ENCODE results near the gene ZNF2.

The ZNF2 gene

DNA sequence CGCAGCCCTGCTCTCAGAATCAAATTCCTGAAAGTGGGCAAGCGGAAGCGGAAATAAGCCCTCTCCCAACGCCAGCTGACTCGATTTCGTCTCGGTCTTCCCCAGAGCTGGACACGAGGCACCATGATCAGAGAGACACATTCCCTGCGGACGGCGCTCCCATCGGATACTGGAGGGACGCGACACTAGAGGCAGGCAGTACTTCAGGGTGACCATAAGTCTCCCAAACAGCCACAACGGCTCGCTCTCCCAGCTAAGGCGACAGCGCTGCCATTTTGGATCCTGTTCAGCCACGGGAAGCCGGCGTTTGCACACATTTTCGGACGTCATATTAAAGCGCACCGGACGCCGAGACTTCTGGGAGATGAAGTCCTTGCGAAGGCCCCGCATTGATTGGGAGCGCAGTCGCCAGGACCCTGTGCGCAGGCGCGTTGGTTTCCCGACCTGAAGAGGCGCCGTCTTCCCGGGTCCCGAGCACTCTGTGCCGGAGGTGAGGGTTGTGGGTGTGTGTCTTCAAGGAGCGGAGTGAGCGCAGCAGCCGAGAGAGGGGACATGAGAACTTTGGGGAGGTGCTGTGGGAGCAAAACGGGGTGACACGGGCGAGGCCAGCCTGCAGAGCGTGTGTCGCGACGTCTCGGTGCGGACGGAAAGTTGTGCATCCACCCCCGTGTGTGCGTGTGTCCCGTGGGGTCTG is at the start of gene ZNF2:
Gene ZNF2, plus strand, starts transcription at position 439 of the 694 bp plus-strand sequence. CDS start 10,418 bp downstream, outside the sequence.
- peaks cover 19% of the 10 kb centered on the region for H3K79me2 ChIP-seq (ENCODE audit: insufficient read depth, low read length)

DNA sequence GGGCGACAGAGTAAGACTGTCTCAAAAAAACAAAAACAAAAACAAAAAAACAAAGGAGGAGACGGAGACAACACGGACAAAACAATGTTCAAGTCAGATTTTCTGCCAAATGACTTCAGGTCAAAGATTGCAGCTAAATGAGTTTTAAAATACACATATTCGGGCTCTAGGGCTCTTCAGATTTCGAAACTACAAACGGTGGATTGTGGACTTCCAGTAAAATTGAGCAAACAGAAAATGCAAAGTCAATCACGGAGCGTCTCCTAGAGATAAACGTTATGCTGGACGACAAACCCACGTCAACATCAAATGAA is 44.6 kb upstream of the ZNF2 start:
- H3K4me2 ChIP-seq (ENCODE audit: low read depth, low read length, poor library complexity, severe bottlenecking) = peak overlapping the region; percentile 64
- peaks cover 4% of the 10 kb centered on the region; the same call in 1 of the 2 replicates for H3K36me3 ChIP-seq (ENCODE audit: low read length)
- no peaks in the 10 kb centered on the region for H3K9me3 ChIP-seq (ENCODE audit: insufficient read depth, low read length)
- H2AFZ ChIP-seq (ENCODE audit: low read depth, low read length, severe bottlenecking) = peak overlapping the region; percentile 76
- TF ChIP-seq, protein P1, sequence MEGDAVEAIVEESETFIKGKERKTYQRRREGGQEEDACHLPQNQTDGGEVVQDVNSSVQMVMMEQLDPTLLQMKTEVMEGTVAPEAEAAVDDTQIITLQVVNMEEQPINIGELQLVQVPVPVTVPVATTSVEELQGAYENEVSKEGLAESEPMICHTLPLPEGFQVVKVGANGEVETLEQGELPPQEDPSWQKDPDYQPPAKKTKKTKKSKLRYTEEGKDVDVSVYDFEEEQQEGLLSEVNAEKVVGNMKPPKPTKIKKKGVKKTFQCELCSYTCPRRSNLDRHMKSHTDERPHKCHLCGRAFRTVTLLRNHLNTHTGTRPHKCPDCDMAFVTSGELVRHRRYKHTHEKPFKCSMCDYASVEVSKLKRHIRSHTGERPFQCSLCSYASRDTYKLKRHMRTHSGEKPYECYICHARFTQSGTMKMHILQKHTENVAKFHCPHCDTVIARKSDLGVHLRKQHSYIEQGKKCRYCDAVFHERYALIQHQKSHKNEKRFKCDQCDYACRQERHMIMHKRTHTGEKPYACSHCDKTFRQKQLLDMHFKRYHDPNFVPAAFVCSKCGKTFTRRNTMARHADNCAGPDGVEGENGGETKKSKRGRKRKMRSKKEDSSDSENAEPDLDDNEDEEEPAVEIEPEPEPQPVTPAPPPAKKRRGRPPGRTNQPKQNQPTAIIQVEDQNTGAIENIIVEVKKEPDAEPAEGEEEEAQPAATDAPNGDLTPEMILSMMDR (IDR thresholded peaks at IDR 0.05; ENCODE audit: insufficient read depth, low read length, poor library complexity, severe bottlenecking) = no peak
- TF ChIP-seq EZH2phosphoT487 (conservative IDR thresholded peaks at IDR 0.05; ENCODE audit: low read length) = no peak
- H3K9ac ChIP-seq (ENCODE audit: low read length) = peak overlapping the region; percentile 86
- H3K4me3 ChIP-seq (ENCODE audit: insufficient read depth, low read length, poor library complexity, severe bottlenecking) = peak overlapping the region; percentile 70
- no peaks in the 10 kb centered on the region for H3F3A ChIP-seq (ENCODE audit: insufficient read depth)
- no peaks in the 10 kb centered on the region for H3K27me3 ChIP-seq (ENCODE audit: low read length)
- H3K79me2 ChIP-seq (ENCODE audit: insufficient read depth, low read length) = peaks cover 42% of the 10 kb centered on the region
- H3K27ac ChIP-seq (ENCODE audit: low read depth, low read length) = peak overlapping the region; percentile 65
- no peaks in the 10 kb centered on the region for H4K20me1 ChIP-seq (ENCODE audit: low read depth, low read length)
- H3K9me2 ChIP-seq (replicated peaks; ENCODE audit: insufficient read depth, low read length) = no peaks in the 10 kb centered on the region

More for the DNA sequence above, at the start of gene ZNF2:
- Histone ChIP-seq H3K9me2 (replicated peaks; ENCODE audit: insufficient read depth, low read length) (no peaks in the 10 kb centered on the region), H3K36me3 (ENCODE audit: low read length) (no peaks in the 10 kb centered on the region), H3K4me3 (ENCODE audit: insufficient read depth, low read length, poor library complexity, severe bottlenecking) (peak within 1 kb of the TSS; percentile 69), H3K27me3 (ENCODE audit: low read length) (no peaks in the 10 kb centered on the region), H3K4me2 (ENCODE audit: low read depth, low read length, poor library complexity, severe bottlenecking) (peak within 1 kb of the TSS; percentile 92), H3F3A (ENCODE audit: insufficient read depth) (peaks cover 4% of the 10 kb centered on the region; the same call in 1 of the 2 replicates), H3K9me3 (ENCODE audit: insufficient read depth, low read length) (no peaks in the 10 kb centered on the region), H3K27ac (ENCODE audit: low read depth, low read length) (peak within 1 kb of the TSS; percentile 8; the same call in 1 of the 2 replicates), H2AFZ (ENCODE audit: low read depth, low read length, severe bottlenecking) (peak within 1 kb of the TSS; percentile 79), H4K20me1 (ENCODE audit: low read depth, low read length) (no peaks in the 10 kb centered on the region; the same call in 1 of the 2 replicates), H3K9ac (ENCODE audit: low read length) (peak within 1 kb of the TSS; percentile 72)
- TF ChIP-seq, protein P1 (IDR thresholded peaks at IDR 0.05; ENCODE audit: insufficient read depth, low read length, poor library complexity, severe bottlenecking) = no peak
- no peak for TF ChIP-seq EZH2phosphoT487 (conservative IDR thresholded peaks at IDR 0.05; ENCODE audit: low read length)

DNA sequence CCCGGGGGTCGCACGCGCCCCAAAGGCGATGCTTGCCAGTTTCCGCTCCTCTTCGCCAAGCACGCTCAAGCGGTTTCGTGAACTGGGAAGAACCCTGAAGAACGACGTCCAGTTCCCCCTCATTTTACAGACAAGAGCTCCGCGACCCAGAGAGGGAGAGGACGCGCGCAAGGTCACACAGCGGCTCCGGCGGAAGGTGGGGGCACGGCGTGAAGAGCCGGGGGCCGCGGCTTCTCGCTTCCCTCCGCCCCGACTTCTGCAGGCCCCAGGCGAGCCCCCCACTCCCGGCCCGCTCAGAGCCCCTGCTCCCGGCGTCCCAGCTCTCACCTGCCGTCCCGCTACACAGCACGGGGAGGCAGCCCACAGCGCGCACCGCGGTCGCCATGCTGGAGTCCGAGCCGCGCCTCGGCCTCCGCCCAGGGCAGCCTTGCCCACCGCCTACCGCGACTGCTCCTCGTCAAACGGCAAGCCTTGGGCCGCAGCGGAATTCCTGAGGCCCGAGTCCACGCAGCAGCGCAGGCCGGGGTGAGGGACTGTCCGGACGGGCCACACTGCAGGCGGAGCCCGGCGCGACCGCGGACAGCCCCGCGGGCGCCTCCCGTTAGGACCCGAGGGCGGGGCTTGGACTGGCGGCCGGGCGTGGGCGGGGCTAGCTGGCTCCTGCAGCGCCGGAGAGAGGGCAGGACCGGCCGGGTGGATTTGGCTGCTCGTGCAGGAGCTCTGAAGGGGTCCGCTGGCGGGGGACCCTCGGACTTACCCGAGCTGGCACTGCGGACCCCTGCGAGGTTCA is 44.0 kb upstream of the ZNF2 start, which contains the start of gene MRPS5:
Gene MRPS5, minus strand, starts transcription at position 402 of the 790 bp plus-strand sequence. Its CDS starts 17 bp downstream, at position 385.
- Histone ChIP-seq H3F3A (ENCODE audit: insufficient read depth) (no peaks in the 10 kb centered on the region), H4K20me1 (ENCODE audit: low read depth, low read length) (no peaks in the 10 kb centered on the region), H3K9me3 (ENCODE audit: insufficient read depth, low read length) (no peaks in the 10 kb centered on the region), H3K4me2 (ENCODE audit: low read depth, low read length, poor library complexity, severe bottlenecking) (peak within 1 kb of the TSS; percentile 64), H3K27me3 (ENCODE audit: low read length) (no peaks in the 10 kb centered on the region), H2AFZ (ENCODE audit: low read depth, low read length, severe bottlenecking) (peak within 1 kb of the TSS; percentile 76), H3K4me3 (ENCODE audit: insufficient read depth, low read length, poor library complexity, severe bottlenecking) (peak within 1 kb of the TSS; percentile 70), H3K36me3 (ENCODE audit: low read length) (no peaks in the 10 kb centered on the region), H3K27ac (ENCODE audit: low read depth, low read length) (peak within 1 kb of the TSS; percentile 65), H3K79me2 (ENCODE audit: insufficient read depth, low read length) (peaks cover 39% of the 10 kb centered on the region), H3K9ac (ENCODE audit: low read length) (peak within 1 kb of the TSS; percentile 86), H3K9me2 (replicated peaks; ENCODE audit: insufficient read depth, low read length) (no peaks in the 10 kb centered on the region)
- TF ChIP-seq, protein P1 (IDR thresholded peaks at IDR 0.05; ENCODE audit: insufficient read depth, low read length, poor library complexity, severe bottlenecking) = no peak
- TF ChIP-seq EZH2phosphoT487 (conservative IDR thresholded peaks at IDR 0.05; ENCODE audit: low read length) = no peak
